Right forelimb (tissue), 1 donor: ENCODE data around the gene DCAF15.

Source experiments
- DNase-seq: peaks from one replicate; pipeline ENCODE4 v3.0.0-alpha.2; 2018

Gene DCAF15

DNA sequence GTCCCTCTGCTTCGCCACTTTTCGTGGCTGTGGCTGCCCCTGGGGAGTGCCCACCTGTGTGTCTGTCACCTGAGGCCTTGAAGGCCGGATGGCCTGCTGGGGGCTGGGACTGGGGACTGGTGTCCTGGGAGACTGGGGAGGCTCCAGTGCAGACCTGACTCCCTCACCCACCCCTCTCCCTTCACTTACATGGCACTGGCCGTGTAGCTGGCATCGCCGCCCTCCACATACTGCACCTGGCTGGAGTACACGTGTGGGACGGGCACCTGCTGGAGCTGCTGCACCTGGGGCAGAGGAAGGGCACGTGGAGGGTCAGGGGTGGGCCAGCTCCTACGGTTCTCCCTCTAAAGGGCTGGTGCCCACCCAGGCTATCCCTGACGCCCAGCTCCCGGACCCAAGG lies 25.5 kb downstream of the DCAF15 start:
- no peak for DNase-seq

DNA sequence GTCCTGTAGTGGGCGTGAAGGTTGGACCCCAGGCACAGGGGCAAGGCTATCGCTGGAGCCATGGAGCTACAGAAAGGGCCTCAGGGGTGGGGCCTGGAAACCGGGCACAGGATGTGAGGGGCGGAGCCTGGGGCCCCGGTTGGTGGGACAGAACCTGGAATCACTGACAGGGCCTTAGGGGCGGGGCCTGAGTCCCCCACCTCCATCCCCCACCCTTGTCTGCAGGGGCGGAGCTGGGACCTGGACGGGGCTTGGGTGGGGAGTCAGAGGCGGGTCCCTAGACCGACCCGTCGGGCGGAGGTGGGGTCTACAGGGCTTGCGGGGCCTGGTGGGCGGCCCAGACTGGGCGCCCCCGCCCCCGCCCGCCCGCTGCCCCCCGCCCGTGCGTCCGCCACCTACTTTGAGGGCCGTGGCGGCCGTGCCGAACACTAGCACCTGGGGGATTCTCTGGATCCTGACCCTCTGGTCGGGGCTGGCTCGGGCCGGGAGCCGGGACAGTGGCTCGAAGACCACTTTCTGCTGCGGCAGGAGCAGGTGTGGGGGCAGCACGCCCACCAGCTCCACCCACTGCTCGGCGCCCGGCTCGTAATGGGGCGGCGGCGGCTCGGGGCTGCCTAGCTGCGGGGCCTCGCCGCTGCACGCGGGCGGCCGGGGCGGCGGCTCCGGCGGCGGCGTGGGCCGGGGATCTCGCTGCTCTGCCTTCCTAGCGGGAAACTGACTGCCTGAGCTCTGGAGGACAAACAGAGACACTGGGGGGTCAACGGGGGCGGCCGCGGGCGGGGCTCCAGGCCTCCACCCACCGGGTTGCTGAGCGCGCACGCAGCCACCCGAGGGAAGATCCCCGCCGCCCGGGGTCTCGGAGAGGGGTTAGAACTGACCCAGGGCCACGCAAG lies 26.3 kb downstream of the DCAF15 start:
- peak; percentile 94 for DNase-seq

DNA sequence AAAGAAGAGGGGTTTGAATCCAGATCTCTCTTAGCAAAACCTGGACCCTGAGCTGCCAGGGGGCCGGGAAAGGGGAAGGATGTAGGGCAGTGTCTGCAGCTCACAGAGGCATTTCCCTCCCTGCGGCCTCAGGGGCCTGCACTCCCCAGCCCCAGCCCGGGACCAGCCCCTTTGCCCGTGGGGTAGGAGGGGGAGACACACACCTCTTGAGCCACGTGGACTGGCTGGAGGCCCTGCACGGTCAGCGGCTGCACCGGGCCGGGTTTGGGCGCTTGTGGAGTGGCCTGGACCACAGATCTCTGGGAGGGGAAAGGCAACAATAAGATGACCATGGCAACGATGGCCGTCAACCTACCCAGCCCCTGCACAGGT lies 26.9 kb downstream of the DCAF15 start:
- no peak for DNase-seq

DNA sequence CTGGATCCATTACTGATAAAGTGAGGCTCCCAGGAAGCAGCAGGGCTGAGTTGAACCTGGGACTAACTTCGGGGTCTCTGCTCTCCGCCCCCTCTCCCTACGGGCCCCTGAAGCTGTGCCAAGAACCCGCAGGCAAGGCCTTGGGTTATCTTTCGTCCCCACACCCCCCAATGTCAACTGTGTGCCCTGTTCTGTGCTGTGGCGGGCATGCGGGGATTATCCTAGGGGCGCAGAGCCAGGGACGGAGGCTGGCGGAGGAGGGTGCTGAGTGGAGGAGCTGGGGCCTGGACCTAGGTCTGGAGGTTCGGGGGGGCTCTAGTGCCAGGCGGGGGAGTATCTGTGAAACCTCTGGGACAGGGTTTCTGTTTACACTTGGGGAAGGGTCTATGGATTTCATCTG lies 27.4 kb downstream of the DCAF15 start:
- DNase-seq = no peak

DNA sequence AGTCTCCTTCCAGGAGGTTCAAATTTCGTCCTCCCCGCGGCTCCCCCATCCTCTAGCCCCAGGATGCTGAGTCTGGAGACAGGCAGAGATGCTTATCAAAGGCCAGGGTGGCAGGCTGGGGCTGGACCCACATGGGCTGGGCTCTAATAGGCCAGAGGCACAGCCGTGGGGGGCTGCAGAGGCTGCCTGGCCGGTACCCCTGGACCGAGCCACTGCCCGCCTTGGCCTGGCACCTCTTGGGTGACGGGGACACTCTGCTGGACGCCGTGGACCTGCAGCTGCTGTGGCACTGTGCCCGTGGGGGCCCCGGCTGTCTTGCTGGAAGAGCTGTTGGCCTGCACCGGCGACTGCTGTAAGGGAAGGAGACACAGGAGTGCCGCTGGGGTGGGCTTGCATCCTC lies 28.0 kb downstream of the DCAF15 start:
- no peak for DNase-seq

DNA sequence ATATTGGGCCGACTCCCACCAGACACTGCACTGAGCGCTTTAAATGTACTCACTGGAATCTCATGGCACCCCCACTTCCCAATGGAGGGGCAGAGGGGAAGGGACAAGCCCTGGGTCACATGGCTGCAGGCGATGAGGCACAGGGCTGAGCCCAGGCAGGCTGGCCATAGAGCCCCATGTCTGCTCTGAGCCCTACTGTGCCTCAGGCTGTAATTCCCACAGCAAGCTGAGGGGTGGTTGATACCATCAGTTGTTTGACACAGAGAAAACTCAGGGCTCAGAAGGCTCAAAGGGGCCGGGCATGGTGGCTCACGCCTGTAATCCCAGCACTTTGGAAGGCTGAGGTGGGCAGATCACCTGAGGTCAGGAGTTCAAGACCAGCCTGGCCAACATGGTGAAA lies 28.7 kb downstream of the DCAF15 start:
- no peak for DNase-seq

DNA sequence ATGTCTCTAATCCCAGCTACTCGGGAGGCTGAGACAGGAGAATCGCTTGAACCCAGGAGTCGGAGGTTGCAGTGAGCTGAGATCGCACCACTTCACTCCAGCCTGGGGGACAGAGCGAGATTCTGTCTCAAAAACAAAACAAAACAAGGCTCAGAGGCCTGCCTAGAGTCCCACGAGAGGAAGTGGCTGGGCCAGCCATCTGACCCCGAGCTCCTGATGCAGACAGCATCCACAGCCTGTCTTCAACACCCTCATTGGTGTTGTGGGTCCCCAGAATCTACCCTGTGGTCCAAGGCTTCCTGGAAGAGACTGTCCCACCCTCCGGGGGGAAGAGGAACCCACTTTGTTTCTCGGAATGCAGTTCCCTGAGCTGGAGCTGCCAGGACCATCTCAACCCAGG lies 29.2 kb downstream of the DCAF15 start:
- DNase-seq = no peak

DNA sequence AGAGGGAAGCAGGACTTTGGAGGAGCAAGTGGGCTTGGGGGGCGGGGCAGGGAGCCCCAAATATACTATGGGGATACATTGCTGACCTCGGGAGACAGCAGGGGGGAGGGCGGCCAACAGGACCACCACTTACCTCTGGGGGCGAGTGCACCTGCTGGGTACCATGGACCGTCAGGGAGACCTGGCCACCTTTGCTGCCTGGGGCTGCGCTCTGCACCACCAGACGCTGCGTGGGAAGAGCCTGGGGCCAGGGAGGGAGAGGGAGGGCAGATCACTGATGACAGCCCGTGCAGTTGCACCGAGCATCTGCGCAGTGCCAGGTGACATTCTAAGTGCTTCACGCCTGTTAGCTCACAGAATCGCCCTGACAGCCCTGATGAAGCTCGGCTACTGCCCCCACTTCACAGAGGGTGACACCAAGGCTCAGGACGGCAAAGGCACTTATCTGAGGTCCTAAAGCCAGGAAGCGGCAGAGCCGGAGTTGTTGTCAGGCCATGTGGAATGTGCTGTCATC lies 29.7 kb downstream of the DCAF15 start:
- DNase-seq = no peak

DNA sequence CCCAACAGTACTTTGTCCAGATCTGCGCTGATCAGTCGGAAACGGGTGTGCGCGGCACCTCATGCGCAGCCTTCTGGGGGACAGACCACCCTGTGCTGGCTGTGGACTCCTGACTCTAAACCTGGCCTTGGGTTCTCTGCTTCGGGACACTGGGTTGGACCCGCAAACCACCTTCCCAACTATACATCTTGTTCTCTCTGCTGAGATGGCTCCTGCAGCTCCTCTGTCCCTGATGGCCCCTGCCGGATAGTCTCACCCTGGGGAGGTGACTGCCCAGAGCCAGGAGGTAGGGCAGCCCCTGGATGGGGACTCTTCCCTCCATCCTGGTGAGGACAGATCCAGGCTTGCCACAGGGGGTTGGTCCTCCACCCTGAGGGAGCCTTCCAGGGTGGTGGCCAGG lies 30.5 kb downstream of the DCAF15 start:
- DNase-seq = no peak

DNA sequence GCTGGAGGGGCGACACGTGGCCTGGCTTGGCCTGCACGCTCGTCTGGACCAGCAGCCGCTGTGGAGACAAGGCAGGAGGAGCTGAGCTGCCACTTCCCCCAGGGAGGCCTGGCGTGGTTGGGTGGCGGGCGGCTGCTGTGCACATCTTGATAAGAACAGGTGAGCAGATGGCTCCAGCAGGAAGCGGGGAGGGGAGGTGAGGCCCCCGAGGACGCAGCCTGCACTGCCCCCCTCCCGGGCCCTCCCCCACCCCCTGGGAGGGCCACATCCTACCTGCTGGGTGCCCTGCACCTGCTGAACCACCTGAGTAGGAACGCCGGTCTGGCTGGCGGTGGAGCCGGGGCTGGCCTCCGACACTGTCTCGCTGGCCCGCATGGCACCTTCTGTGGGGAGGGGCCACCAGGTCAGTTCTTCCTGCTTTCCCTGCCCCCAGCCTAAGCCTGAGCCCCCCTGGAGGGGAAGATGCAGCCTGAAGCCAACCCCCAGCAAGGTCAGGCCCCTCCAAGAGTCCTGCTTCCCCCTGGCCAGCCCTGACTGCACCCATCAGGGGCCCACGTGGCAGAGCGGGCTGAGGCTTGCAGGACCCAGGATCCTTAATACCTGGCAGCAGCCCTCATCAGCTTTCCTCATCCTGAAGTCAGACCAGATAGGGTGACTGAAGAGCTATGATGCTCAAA lies 31.0 kb downstream of the DCAF15 start:
- DNase-seq = no peak

DNA sequence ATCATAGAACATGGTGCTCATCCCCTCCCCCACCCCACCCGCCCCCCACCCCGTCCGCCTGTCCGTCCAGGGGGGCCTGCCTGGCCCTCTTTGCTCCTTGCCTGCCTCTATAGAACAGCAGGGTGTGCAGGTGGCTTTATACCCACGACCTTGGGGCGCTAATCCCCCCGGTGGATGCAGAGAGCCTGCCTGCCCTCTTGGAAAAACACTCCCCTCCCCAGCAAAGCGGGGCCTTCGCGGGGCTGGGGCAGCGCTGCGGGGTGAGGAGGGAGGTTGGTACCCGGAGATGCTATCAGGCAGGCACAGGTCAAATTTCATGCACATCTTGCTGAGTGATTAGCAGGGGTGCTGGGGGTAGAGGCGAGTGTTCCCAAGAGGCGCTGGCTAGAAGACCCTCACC lies 31.9 kb downstream of the DCAF15 start:
- no peak for DNase-seq

DNA sequence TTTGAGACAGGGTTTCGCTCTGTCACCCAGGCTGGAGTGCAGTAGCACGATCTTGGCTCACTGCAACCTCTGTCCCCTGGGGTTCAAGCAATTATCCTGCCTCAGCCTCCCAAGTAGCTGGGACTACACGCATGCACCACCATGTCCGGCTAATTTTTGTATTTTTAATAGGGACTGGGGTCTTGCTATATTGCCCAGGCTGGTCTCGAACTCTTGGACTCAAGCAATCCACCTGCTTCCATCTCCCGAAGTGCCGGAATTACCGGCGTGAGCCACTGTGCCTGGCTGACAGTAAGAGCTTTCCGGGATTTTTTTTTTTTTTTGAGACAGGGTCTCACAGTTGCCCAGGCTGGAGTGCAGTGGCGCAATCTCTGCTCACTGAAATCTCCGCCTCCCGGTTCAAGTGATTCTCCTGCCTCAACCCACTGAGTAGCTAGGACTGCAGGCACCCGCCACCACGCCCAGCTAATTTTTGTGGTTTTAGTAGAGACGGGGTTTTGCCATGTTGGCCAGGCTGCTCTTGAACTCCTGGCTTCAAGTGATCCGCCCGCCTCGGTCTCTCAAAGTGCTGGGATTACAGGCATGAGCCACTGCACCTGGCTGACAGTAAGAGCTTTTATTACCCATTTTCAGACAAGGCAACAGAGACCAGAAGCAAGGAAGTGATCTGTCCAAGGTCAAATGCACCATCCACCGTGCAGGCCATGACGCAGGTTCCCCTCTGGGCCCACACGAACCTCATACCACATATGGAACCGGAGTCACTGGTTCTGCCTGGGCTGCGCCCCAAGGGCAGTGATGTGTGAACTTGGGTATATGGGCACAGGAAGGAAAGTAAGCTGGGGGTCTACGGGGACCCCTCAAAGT lies 32.8 kb downstream of the DCAF15 start:
- DNase-seq = no peak

DNA sequence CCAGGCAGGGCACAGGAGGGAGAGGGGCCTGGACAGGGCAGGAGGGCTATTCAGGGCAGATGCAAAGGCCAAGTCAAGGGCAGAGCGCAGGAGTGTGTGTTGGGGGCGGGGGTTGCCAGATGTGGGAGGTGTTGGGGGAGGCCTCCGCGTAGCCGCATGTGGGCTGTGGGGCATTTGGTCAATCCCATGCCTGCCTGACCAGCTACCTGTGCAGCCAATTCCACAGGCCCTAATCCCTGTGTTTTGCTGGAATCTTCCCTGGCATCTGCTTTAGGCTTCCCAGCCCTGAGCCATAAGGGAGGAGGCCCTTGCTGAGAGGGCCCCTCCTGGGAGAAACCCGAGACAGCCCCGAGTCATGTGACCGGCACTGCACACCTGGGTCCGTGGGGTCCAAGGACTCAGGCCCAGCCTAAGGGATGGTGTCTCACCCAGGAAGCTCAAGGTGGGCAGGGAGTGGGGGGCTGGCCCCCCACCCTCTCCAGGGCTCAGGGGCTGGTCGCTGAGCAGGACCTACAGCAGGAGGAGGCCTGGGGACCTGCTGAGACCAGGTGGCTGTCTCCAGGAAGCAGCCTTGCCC lies 33.5 kb downstream of the DCAF15 start:
- DNase-seq = no peak

DNA sequence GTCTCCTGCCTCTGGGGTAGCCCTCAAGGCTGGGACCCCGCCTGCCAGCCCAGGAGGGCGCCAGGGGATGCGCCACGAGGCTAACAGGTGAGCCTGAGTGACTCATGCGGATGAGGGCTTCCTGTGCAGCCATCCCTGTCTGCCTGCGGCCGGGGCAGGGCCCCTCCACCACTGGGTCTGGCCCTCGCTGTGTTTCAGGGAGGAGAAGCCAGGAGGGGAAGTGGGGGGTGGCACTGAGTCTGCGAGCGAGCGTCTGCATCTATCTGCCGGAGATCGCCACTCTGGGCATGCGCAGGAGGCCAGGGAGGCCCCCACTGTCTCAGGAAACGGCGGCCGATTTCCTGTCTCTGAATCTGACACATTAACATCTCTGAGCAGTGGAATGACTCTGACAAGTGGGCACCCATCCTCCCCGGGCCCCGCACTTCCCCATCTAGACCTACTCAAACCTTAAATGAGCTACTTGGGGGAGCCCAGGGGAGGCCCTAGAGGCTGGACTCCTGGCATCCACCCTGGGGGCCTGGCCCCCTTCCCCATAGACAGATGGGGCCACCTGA lies 34.1 kb downstream of the DCAF15 start:
- DNase-seq = peak; percentile 89

DNA sequence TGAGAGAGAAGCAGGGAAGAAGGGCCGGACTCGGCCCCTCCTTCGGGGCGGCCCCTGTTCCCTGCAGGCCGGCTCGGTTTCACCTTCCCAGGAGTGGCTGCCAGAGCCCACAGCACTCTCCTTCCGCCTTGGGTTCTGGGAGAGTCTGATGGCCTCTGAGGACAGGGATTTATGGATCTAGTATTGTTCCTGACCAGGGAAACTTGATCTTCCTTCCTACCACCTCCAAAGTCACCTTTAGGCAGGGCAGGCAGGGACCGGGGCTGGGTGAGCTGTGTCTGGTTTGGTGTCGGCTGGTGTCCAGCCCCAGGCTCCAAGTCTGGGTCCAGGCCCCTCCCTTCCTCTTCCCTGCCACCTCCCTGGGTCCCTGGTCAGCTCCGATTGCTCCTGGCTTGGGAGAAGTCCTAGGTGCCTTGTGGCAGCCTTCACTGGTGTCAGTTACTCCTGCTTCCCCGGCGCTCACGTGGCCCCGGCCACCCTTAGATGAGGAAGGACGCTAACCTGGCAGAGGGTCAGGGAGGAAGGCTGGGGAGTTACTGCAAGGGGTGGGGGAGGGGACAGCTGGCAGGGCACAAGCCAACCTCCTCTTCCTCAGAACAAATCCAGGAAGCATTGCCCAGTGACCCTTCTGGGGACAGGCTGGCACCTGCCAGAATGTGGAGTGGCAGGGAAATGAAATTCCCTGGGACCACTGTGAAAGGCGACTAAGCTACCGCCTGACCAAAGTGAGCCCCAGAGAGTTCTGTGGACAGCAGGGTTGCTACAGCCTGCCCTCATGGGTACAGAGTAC lies 35.0 kb downstream of the DCAF15 start:
- DNase-seq = no peak

DNA sequence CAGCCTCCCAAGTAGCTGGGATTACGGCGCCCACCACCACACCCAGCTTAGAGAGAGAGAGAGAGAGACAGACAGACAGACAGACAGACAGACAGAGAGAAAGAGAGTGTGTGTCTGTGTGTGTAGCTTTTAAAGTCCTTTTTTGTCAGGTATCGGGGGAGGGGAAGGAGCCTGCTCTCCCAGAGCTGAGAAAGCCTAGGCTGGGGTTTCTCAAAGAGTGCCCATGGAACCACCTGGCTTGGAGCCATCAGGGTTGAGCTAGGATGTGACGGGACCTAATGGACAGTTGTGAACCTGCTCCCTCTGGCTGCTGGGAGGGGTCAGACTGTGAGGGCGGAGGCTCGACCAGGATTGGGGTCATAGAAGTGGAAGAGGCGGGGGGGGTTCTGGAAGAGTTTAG lies 37.2 kb downstream of the DCAF15 start:
- DNase-seq = no peak

DNA sequence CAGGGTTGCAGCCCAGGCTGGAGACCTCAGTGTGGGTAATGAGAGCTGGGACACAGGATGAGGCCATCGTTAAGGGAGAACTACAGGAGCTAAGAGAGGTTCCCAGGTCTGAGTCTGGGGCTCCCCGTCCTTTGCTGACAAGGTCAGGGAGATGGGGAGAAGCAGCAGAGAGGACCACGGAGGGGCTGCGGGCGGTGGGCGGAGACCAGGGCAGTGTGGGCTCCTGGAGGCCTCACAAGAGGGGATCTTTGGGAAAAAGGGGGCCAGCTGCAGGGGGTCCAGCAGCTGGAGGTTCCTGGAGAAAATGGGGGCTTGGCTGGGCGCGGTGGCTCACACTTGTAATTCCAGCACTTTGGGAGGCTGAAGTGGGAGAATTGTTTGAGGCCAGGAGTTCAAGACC lies 37.8 kb downstream of the DCAF15 start:
- no peak for DNase-seq

DNA sequence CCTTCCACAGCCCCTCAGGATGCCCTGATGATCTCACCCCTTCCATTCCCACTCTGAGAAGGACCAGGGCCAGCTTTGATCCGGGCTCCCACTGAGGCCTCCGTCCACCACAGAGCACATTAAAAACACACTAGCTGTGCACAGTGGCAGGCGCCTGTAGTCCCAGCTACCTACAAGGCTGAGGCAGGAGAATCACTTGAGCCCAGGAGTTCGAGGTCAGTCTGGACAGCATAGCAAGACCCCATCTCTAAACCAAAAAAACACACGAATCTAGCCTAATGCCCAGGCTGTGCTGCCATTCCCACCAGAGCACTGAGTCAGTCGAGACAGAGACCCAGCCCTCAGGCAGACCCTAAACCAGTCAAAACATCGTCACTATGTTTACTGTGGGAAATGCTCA lies 39.7 kb downstream of the DCAF15 start:
- no peak for DNase-seq

DNA sequence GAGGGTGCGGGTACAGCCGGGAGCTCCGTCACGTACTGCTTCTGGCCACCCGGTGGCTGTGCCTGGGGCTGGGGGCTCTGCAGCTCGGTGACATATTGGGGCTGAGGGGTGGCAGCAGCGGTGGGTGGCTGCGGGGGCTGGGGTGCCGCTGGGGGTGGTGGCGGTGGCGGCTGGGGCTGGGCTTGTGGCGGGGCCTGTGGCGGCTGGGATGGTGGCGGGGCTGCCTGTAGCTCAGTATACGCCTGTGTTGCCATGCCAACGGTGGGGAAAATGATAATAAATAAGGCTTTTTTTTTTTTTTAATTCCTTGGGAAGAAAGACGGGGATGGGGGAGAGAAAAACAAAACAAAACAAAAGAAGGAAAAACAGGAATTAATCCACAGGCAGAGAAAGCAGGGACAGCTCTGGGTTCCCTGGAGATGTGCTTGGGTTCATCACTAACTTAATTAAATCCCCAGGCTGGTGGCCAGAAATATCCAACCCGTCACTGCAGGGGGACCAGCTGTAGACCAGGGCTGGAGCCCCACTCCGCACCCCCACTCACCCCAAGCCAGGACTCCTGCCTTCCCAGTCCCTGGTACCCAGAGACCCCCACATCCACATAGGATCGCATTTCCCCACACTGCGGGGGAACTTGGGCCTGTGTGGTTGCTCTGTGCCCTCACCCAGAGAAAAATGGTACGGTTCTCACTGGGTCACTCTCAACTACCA lies 41.4 kb downstream of the DCAF15 start:
- no peak for DNase-seq

DNA sequence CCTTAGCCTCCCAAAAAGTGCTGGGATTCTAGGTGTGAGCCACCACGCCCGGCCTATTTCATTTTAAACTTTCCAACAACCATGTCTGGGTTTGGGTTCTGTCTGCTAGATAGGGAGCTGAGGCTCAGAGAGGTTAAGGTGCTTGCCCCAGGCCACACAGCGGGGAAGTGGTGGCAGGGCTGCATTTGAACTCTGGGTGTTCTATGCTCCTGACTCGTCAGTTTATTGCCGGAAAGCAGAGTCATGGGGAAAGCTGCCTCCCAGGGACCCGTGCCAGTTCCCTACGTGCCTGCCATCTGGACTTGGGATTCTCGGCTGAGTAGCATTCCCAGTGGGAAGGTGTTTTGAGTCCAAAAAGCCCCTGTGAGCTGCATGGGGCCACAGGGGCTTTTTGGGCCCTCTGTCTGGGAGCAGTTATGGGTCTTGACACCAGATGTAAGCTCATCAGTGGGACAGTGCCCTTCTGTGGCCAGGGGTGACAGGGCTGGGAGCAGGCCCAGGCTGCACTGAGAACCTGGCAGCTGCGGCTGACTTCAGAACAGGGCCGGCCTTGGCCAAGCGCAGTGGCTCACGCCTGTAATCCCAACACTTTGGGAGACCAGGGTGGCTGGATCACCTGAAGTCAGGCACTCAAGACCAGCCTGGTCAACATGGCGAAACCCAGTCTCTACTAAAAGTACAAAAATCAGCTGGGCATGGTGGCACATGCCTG lies 42.9 kb downstream of the DCAF15 start:
- no peak for DNase-seq
